ENCODE results near the gene FRMD4A.
"Not testable (repeated sequence)": the region's sequence is repeated elsewhere in the genome, so short reads cannot be mapped to it uniquely, and the experiment has no call there.

The FRMD4A gene

GRCh38 chr10:13956826-13957225 is 373.9 kb downstream of the FRMD4A start:
- Histone ChIP-seq H3K4me1 (ENCODE audit: control insufficient read depth, low read length) (no peaks in the 10 kb centered on the region), H3K4me3 (ENCODE audit: low read length) (no peak overlapping the region), H3K9me2 (replicated peaks; ENCODE audit: control insufficient read depth, low read length) (no peaks in the 10 kb centered on the region), H3K9me3 (ENCODE audit: control insufficient read depth, insufficient read depth, low read length) (no peaks in the 10 kb centered on the region), H3K27me3 (ENCODE audit: control insufficient read depth, low read length) (peaks cover 8% of the 10 kb centered on the region), H3K79me2 (ENCODE audit: control insufficient read depth, low read length) (no peaks in the 10 kb centered on the region), H4K20me1 (ENCODE audit: control insufficient read depth, insufficient read depth, low read depth, low read length) (no peaks in the 10 kb centered on the region), H3K27ac (ENCODE audit: low read depth, low read length) (no peak overlapping the region), H3K36me3 (ENCODE audit: control insufficient read depth, low read length) (no peaks in the 10 kb centered on the region), H3K4me2 (ENCODE audit: low read length) (no peak overlapping the region), H3F3A (ENCODE audit: control insufficient read depth, insufficient read depth) (no peaks in the 10 kb centered on the region)
- TF ChIP-seq CTCF (IDR thresholded peaks at IDR 0.05; ENCODE audit: low read depth, low read length, poor library complexity, severe bottlenecking) (no peak), EZH2phosphoT487 (IDR thresholded peaks at IDR 0.05; ENCODE audit: borderline replicate concordance, low read length) (no peak)

GRCh38 chr10:13955409-13956068 is 375.2 kb downstream of the FRMD4A start:
- H3K4me2 ChIP-seq (ENCODE audit: low read length): no peak overlapping the region
- no peak for TF ChIP-seq CTCF (IDR thresholded peaks at IDR 0.05; ENCODE audit: low read depth, low read length, poor library complexity, severe bottlenecking)
- no peak for TF ChIP-seq EZH2phosphoT487 (IDR thresholded peaks at IDR 0.05; ENCODE audit: borderline replicate concordance, low read length)
- no peak overlapping the region for H3K4me3 ChIP-seq (ENCODE audit: low read length)

GRCh38 chr10:13954195-13954594 is 376.5 kb downstream of the FRMD4A start:
- H3K27me3 ChIP-seq (ENCODE audit: control insufficient read depth, low read length): peaks cover 12% of the 10 kb centered on the region
- H3K4me1 ChIP-seq (ENCODE audit: control insufficient read depth, low read length); H3K36me3 ChIP-seq (ENCODE audit: control insufficient read depth, low read length); H3K4me2 ChIP-seq (ENCODE audit: low read length); H3F3A ChIP-seq (ENCODE audit: control insufficient read depth, insufficient read depth); H3K4me3 ChIP-seq (ENCODE audit: low read length); H3K9me2 ChIP-seq (replicated peaks; ENCODE audit: control insufficient read depth, low read length); H4K20me1 ChIP-seq (ENCODE audit: control insufficient read depth, insufficient read depth, low read depth, low read length); H3K9me3 ChIP-seq (ENCODE audit: control insufficient read depth, insufficient read depth, low read length); H3K27ac ChIP-seq (ENCODE audit: low read depth, low read length); H3K79me2 ChIP-seq (ENCODE audit: control insufficient read depth, low read length): not testable (repeated sequence)

More at GRCh38 chr10:13955409-13956068, 375.2 kb downstream of the FRMD4A start:
- Histone ChIP-seq H3K9me2 (replicated peaks; ENCODE audit: control insufficient read depth, low read length) (no peaks in the 10 kb centered on the region), H3K4me1 (ENCODE audit: control insufficient read depth, low read length) (no peaks in the 10 kb centered on the region), H3K27ac (ENCODE audit: low read depth, low read length) (no peak overlapping the region), H3K79me2 (ENCODE audit: control insufficient read depth, low read length) (no peaks in the 10 kb centered on the region), H3K36me3 (ENCODE audit: control insufficient read depth, low read length) (no peaks in the 10 kb centered on the region), H3K27me3 (ENCODE audit: control insufficient read depth, low read length) (peaks cover 5% of the 10 kb centered on the region), H3F3A (ENCODE audit: control insufficient read depth, insufficient read depth) (no peaks in the 10 kb centered on the region), H3K9me3 (ENCODE audit: control insufficient read depth, insufficient read depth, low read length) (no peaks in the 10 kb centered on the region), H4K20me1 (ENCODE audit: control insufficient read depth, insufficient read depth, low read depth, low read length) (no peaks in the 10 kb centered on the region)

- Histone ChIP-seq H3K9me3 (ENCODE audit: control insufficient read depth, insufficient read depth, low read length) (no peaks in the 10 kb centered on the region), H3F3A (ENCODE audit: control insufficient read depth, insufficient read depth) (no peaks in the 10 kb centered on the region), H4K20me1 (ENCODE audit: control insufficient read depth, insufficient read depth, low read depth, low read length) (no peaks in the 10 kb centered on the region), H3K27me3 (ENCODE audit: control insufficient read depth, low read length) (peaks cover 12% of the 10 kb centered on the region), H3K79me2 (ENCODE audit: control insufficient read depth, low read length) (no peaks in the 10 kb centered on the region), H3K9me2 (replicated peaks; ENCODE audit: control insufficient read depth, low read length) (no peaks in the 10 kb centered on the region), H3K27ac (ENCODE audit: low read depth, low read length) (no peak overlapping the region), H3K4me2 (ENCODE audit: low read length) (no peak overlapping the region), H3K36me3 (ENCODE audit: control insufficient read depth, low read length) (no peaks in the 10 kb centered on the region), H3K4me1 (ENCODE audit: control insufficient read depth, low read length) (no peaks in the 10 kb centered on the region), H3K4me3 (ENCODE audit: low read length) (no peak overlapping the region)
- no peak for TF ChIP-seq CTCF (IDR thresholded peaks at IDR 0.05; ENCODE audit: low read depth, low read length, poor library complexity, severe bottlenecking)
Observed at GRCh38 chr10:13953371-13953770, 377.4 kb downstream of the FRMD4A start.
